Measurements from ENCODE around the gene PPT2. TPM values are rescaled to one million over a fixed set of nuclear protein-coding genes. Genes with fewer than 3 reads are reported as not detected.

PPT2 gene
- total RNA-seq, 2 donors from 2014 or later: 51.1 to 65.3 TPM

GRCh38 chr6:32166411-32167061, 12.6 kb downstream of the PPT2 start:
- H3K27me3 Mint-ChIP-seq (ENCODE audit: insufficient read depth): no peaks in the 10 kb centered on the region
- peaks cover 79% of the 10 kb centered on the region for H3K36me3 Mint-ChIP-seq (ENCODE audit: low read depth)
- no peaks in the 10 kb centered on the region for H3K27me3 ChIP-seq (ENCODE audit: control insufficient read depth, insufficient read depth, low read length, poor library complexity, severe bottlenecking)
- H3K36me3 ChIP-seq (ENCODE audit: control insufficient read depth, insufficient read depth, low read length): peaks cover 76% of the 10 kb centered on the region
- no peak overlapping the region for H3K4me3 ChIP-seq (ENCODE audit: low read length)
- peak; percentile 53 for TF ChIP-seq CTCF (conservative IDR thresholded peaks at IDR 0.05)
- peak overlapping the region; percentile 96 for H3K27ac Mint-ChIP-seq
- H3K27ac ChIP-seq (ENCODE audit: low read depth, low read length): peak overlapping the region; percentile 50
- DNase-seq: peak; percentile 91
- 93 to 94% methylated on average over 14 to 30 of the region's 30 CpGs for WGBS, 2 experiments (ENCODE audit: insufficient coverage in 1 of 2, insufficient read length in 1 of 2)
- peaks cover 26% of the 10 kb centered on the region for H3K4me1 ChIP-seq (ENCODE audit: control insufficient read depth, insufficient read depth, low read length)
- no peaks in the 10 kb centered on the region for H3K9me3 ChIP-seq (ENCODE audit: control insufficient read depth, low read length)
- no peak overlapping the region for H3K4me3 Mint-ChIP-seq
- H3K9ac ChIP-seq (ENCODE audit: extremely low read depth, low read length, poor library complexity, severe bottlenecking): no peak overlapping the region
- no peaks in the 10 kb centered on the region for H3K9me3 Mint-ChIP-seq
- peaks cover 45% of the 10 kb centered on the region for H3K4me1 Mint-ChIP-seq

DNA sequence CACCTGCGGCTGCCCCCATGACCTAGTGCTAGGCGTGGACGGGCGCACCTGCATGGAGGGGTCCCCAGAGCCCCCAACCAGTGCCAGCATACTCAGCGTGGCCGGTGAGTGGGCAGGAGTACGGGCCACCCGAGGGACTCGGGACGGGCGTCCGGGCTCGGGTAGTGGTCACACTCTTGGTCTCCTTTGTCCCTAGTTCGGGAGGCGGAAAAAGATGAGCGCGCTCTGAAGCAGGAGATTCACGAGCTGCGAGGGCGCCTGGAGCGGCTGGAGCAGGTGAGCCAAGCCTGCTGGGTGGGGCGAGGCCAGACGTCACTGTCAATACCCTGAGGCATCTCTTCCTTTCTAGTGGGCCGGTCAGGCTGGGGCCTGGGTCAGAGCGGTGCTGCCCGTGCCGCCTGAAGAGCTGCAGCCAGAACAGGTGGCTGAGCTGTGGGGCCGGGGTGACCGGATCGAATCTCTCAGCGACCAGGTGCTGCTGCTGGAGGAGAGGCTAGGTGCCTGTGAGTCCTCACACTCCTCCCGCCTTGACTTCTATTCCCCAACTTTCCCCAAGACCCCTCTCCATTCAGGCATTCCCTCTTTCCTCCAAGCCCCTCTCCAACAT, 13.3 kb downstream of the PPT2 start:
- H3K9me3 ChIP-seq (ENCODE audit: control insufficient read depth, low read length): no peaks in the 10 kb centered on the region
- no peaks in the 10 kb centered on the region for H3K27me3 ChIP-seq (ENCODE audit: control insufficient read depth, insufficient read depth, low read length, poor library complexity, severe bottlenecking)
- peak overlapping the region; percentile 96 for H3K27ac Mint-ChIP-seq
- no peaks in the 10 kb centered on the region for H3K9me3 Mint-ChIP-seq
- peaks cover 26% of the 10 kb centered on the region for H3K4me1 ChIP-seq (ENCODE audit: control insufficient read depth, insufficient read depth, low read length)
- peaks cover 45% of the 10 kb centered on the region for H3K4me1 Mint-ChIP-seq
- no peak for TF ChIP-seq CTCF (conservative IDR thresholded peaks at IDR 0.05)
- H3K4me3 Mint-ChIP-seq: peak overlapping the region; percentile 40
- DNase-seq: no peak
- 94 to 96% methylated on average over 29 to 32 of the region's 32 CpGs for WGBS, 2 experiments (ENCODE audit: insufficient coverage in 1 of 2, insufficient read length in 1 of 2)
- no peaks in the 10 kb centered on the region for H3K27me3 Mint-ChIP-seq (ENCODE audit: insufficient read depth)
- H3K27ac ChIP-seq (ENCODE audit: low read depth, low read length): peak overlapping the region; percentile 50
- H3K9ac ChIP-seq (ENCODE audit: extremely low read depth, low read length, poor library complexity, severe bottlenecking): no peak overlapping the region
- peaks cover 77% of the 10 kb centered on the region for H3K36me3 Mint-ChIP-seq (ENCODE audit: low read depth)
- H3K4me3 ChIP-seq (ENCODE audit: low read length): no peak overlapping the region
- H3K36me3 ChIP-seq (ENCODE audit: control insufficient read depth, insufficient read depth, low read length): peaks cover 75% of the 10 kb centered on the region

DNA sequence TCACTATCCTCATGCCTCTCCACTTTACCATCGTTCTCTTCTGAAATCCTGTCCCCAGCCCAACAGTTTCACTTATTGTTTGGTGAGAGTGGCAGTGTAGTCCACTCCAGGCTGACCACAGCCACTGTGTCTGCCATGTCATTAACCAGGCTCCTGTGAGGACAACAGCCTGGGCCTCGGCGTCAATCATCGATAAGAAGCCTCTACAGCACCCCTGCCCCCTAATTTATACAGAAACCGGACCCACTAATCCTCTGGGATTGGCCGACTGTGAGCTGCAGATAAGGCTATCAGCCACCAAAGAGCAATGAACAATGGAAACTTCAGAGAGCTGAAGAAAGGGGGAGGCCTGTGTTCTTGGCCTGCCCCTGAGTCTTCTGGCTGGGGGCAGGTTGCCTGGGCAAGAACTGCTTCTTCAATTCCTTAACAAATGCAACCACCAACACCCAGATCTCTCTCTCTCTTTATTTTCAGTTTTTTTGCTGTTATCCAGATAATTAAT, 13.9 kb downstream of the PPT2 start:
- peak overlapping the region; percentile 50 for H3K27ac ChIP-seq (ENCODE audit: low read depth, low read length)
- no peaks in the 10 kb centered on the region for H3K27me3 ChIP-seq (ENCODE audit: control insufficient read depth, insufficient read depth, low read length, poor library complexity, severe bottlenecking)
- H3K9ac ChIP-seq (ENCODE audit: extremely low read depth, low read length, poor library complexity, severe bottlenecking): no peak overlapping the region
- peak overlapping the region; percentile 96 for H3K27ac Mint-ChIP-seq
- no peaks in the 10 kb centered on the region for H3K9me3 Mint-ChIP-seq
- peaks cover 71% of the 10 kb centered on the region for H3K36me3 ChIP-seq (ENCODE audit: control insufficient read depth, insufficient read depth, low read length)
- peaks cover 48% of the 10 kb centered on the region for H3K4me1 Mint-ChIP-seq
- no peak for TF ChIP-seq CTCF (conservative IDR thresholded peaks at IDR 0.05)
- no peaks in the 10 kb centered on the region for H3K27me3 Mint-ChIP-seq (ENCODE audit: insufficient read depth)
- peak; percentile 72 for DNase-seq
- H3K4me3 ChIP-seq (ENCODE audit: low read length): peak overlapping the region; percentile 21
- H3K4me1 ChIP-seq (ENCODE audit: control insufficient read depth, insufficient read depth, low read length): peaks cover 26% of the 10 kb centered on the region
- H3K9me3 ChIP-seq (ENCODE audit: control insufficient read depth, low read length): no peaks in the 10 kb centered on the region
- H3K4me3 Mint-ChIP-seq: peak overlapping the region; percentile 40
- 63 to 80% methylated on average over 2 to 6 of the region's 6 CpGs for WGBS, 2 experiments (ENCODE audit: insufficient coverage in 1 of 2, insufficient read length in 1 of 2)
- peaks cover 72% of the 10 kb centered on the region for H3K36me3 Mint-ChIP-seq (ENCODE audit: low read depth)
